Subcutaneous abdominal adipose tissue (tissue), 5 donors: ENCODE results near the gene TAGLN.
A peak's percentile ranks its signal among the peaks of the same experiment; 100 is the strongest.

Source experiments
- H3K27ac ChIP-seq: one replicate; pipeline ENCODE4 v1.7.0; 2013; ENCODE audit warnings: low read depth, mild to moderate bottlenecking, inconsistent platforms, low read length, moderate library complexity
- H3K27me3 ChIP-seq, 5 donors: one replicate each; pipeline ENCODE4 v1.7.0; 2013; ENCODE audit warnings: low read length in 5 of 5, inconsistent platforms in 1 of 5; ENCODE audit not compliant: control insufficient read depth in 5 of 5, insufficient read depth in 4 of 5
- H3K36me3 ChIP-seq, 5 donors: one replicate each; pipeline ENCODE4 v1.7.0; 2013; ENCODE audit warnings: low read length in 5 of 5; ENCODE audit not compliant: control insufficient read depth in 5 of 5, insufficient read depth in 5 of 5
- H3K4me1 ChIP-seq, 5 donors: one replicate each; pipeline ENCODE4 v1.7.0; 2013; ENCODE audit warnings: low read length in 5 of 5, mild to moderate bottlenecking in 3 of 5, moderate library complexity in 1 of 5; ENCODE audit not compliant: control insufficient read depth in 5 of 5, insufficient read depth in 5 of 5
- H3K4me3 ChIP-seq, 5 donors: one replicate each; pipeline ENCODE4 v1.7.0; 2013; ENCODE audit warnings: low read length in 5 of 5, low read depth in 1 of 5
- H3K9ac ChIP-seq, 5 donors: one replicate each; pipeline ENCODE4 v1.7.0; 2013; ENCODE audit warnings: low read length in 5 of 5, mild to moderate bottlenecking in 4 of 5, moderate library complexity in 3 of 5
- H3K9me3 ChIP-seq, 5 donors: one replicate each; pipeline ENCODE4 v1.7.0; 2013; ENCODE audit warnings: low read length in 5 of 5; ENCODE audit not compliant: control insufficient read depth in 5 of 5
- donor health status: healthy.
- donor health status: healthy.
- donor health status: healthy.
- donor health status: healthy.
- donor health status: healthy.

Gene TAGLN

GRCh38 chr11:117195258-117195657 lies 3.9 kb upstream of the TAGLN start:
- Histone ChIP-seq H3K27ac (no peak overlapping the region), H3K4me1 (peaks cover 0 to 51% (median 42%) of the 10 kb centered on the region in 5 donors), H3K36me3 (peaks cover 0 to 62% (median 53%) of the 10 kb centered on the region in 5 donors), H3K4me3 (no peak overlapping the region), H3K9me3 (no peaks in the 10 kb centered on the region), H3K27me3 (no peaks in the 10 kb centered on the region), H3K9ac (no peak overlapping the region)

GRCh38 chr11:117195761-117196160 lies 3.4 kb upstream of the TAGLN start:
- Histone ChIP-seq H3K27ac (no peak overlapping the region), H3K9me3 (no peaks in the 10 kb centered on the region), H3K4me3 (no peak overlapping the region), H3K27me3 (no peaks in the 10 kb centered on the region), H3K36me3 (peaks cover 0 to 57% (median 48%) of the 10 kb centered on the region in 5 donors), H3K9ac (no peak overlapping the region), H3K4me1 (peaks cover 0 to 53% (median 48%) of the 10 kb centered on the region in 5 donors)

- Histone ChIP-seq H3K4me3 (no peak overlapping the region), H3K9ac (no peak overlapping the region), H3K36me3 (peaks cover 0 to 48% (median 40%) of the 10 kb centered on the region in 5 donors), H3K27ac (no peak overlapping the region), H3K27me3 (no peaks in the 10 kb centered on the region), H3K9me3 (no peaks in the 10 kb centered on the region), H3K4me1 (peaks cover 2 to 65% (median 60%) of the 10 kb centered on the region in 5 donors)
Measured at GRCh38 chr11:117197006-117197405, 2.2 kb upstream of the TAGLN start.

- H3K27me3 ChIP-seq, result no peaks in the 10 kb centered on the region
- peak overlapping the region in 2 of 5 donors; percentile 1 to 67 for H3K9ac ChIP-seq
- H3K4me1 ChIP-seq, result peaks cover 4 to 73% (median 68%) of the 10 kb centered on the region in 5 donors
- H3K4me3 ChIP-seq, result no peak overlapping the region
- H3K27ac ChIP-seq, result peak overlapping the region; percentile 75
- H3K36me3 ChIP-seq, result peaks cover 0 to 43% (median 32%) of the 10 kb centered on the region in 5 donors
- H3K9me3 ChIP-seq, result no peaks in the 10 kb centered on the region
Measured at GRCh38 chr11:117197516-117198456, 1.4 kb upstream of the TAGLN start.

- peaks cover 0 to 43% (median 32%) of the 10 kb centered on the region in 5 donors for H3K36me3 ChIP-seq
- H3K27me3 ChIP-seq, result no peaks in the 10 kb centered on the region
- H3K4me1 ChIP-seq, result peaks cover 6 to 78% (median 73%) of the 10 kb centered on the region in 5 donors
- peak overlapping the region; percentile 75 for H3K27ac ChIP-seq
- H3K9ac ChIP-seq, result peak overlapping the region in 3 of 5 donors; percentile 19 to 67 (median 61)
- H3K4me3 ChIP-seq, result peak overlapping the region in 4 of 5 donors; percentile 19 to 71 (median 66)
- H3K9me3 ChIP-seq, result no peaks in the 10 kb centered on the region
Measured at GRCh38 chr11:117198613-117199012, 557 bp upstream of the TAGLN start.

- H3K27me3 ChIP-seq, result no peaks in the 10 kb centered on the region
- no peaks in the 10 kb centered on the region for H3K9me3 ChIP-seq
- H3K4me1 ChIP-seq, result peaks cover 6 to 80% (median 75%) of the 10 kb centered on the region in 5 donors
- H3K9ac ChIP-seq, result peak overlapping the region; percentile 1 to 67 (median 59)
- peak overlapping the region; percentile 63 to 71 (median 67) for H3K4me3 ChIP-seq
- peak overlapping the region; percentile 79 for H3K27ac ChIP-seq
- H3K36me3 ChIP-seq, result peaks cover 0 to 47% (median 40%) of the 10 kb centered on the region in 5 donors
Measured at GRCh38 chr11:117199916-117200812, 994 bp downstream of the TAGLN start.

GRCh38 chr11:117200813-117201657 lies 1.9 kb downstream of the TAGLN start:
- Histone ChIP-seq H3K4me3 (peak overlapping the region; percentile 63 to 71 (median 67)), H3K9ac (peak overlapping the region; percentile 8 to 67 (median 59)), H3K27ac (peak overlapping the region; percentile 79), H3K9me3 (no peaks in the 10 kb centered on the region), H3K4me1 (peaks cover 6 to 86% (median 81%) of the 10 kb centered on the region in 5 donors), H3K27me3 (no peaks in the 10 kb centered on the region), H3K36me3 (peaks cover 0 to 44% (median 35%) of the 10 kb centered on the region in 5 donors)

- H3K4me3 ChIP-seq, result peak overlapping the region; percentile 63 to 71 (median 67)
- H3K9ac ChIP-seq, result peak overlapping the region in 4 of 5 donors; percentile 8 to 67 (median 58)
- peaks cover 6 to 89% (median 84%) of the 10 kb centered on the region in 5 donors for H3K4me1 ChIP-seq
- no peaks in the 10 kb centered on the region for H3K27me3 ChIP-seq
- H3K9me3 ChIP-seq, result no peaks in the 10 kb centered on the region
- peaks cover 0 to 40% (median 28%) of the 10 kb centered on the region in 5 donors for H3K36me3 ChIP-seq
- peak overlapping the region; percentile 79 for H3K27ac ChIP-seq
Measured at GRCh38 chr11:117201658-117202305, 2.6 kb downstream of the TAGLN start.
